ENCODE results near the gene LIPC. TPM values are rescaled to one million over a fixed set of nuclear protein-coding genes. Genes with fewer than 3 reads are reported as not detected.

LIPC gene
- total RNA-seq, 1 experiment from 2014 or later: not detected

DNA sequence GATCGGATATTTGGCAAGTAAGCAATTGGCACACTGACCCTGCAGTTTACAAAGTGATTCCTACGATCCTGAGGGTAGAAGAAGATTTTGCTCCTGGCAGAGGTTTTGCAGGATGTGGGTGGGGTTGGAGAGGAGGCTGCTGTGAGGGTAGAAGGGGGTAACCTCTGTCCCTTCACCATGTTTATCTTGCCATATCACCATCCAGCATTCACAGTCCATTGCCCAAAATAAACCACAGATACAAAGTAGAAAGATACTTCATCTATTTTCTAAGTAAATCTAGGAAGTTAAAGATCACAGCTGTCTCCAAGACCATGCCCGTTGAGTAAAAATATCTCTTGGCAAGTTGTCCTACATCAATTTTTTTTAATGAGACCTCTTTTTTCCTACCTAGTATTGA lies 51.6 kb downstream of the LIPC start:
- BruUV-seq (replicated peaks): no TSS peak
- POLR2A ChIA-PET: no interaction called here
- CTCF ChIA-PET: no interaction called here

DNA sequence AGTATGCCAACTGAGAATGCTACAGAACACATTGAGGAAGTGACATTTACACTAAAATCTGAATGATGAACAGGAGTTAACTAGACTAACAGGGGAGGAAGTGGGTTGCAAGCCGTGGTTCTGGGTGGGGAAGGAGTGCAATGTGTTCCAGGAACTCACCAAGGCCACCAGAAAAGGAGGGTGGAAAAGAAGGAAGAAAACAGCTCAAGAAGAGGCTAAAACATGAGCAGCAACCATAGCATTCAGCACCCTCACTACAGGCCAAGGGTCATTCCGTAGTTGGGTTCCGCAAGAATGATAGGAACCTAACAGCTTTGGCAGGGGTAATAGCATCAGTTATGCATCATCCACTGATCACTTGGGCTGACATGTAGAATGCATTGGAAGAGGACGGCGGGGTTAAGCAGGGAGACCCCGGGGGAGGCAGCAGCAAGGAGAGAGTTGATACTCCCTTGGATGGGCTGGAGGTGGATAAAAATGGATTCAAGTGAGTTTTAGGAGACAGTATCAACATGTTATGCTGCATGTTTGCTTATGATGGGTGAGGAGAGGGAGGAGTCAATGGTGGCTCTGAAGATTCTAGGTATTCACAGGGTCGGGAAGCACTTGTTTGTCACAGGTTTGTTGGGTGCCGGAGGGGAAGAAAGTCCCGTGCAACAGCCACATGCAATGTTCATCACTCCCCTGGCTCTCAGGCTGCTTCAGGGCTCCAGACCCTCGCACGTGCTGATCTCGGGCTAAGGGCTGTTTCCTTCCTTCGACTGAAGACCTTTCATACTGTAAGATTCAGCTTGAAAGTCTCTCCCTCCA lies 53.2 kb downstream of the LIPC start:
- no peak for DNase-seq (ENCODE audit: unreplicated experiment)
- no peak overlapping the region for H3K27ac Mint-ChIP-seq (ENCODE audit: low read depth, unreplicated experiment)

More for the DNA sequence above, 51.6 kb downstream of the LIPC start:
- TF ChIP-seq, protein P1, sequence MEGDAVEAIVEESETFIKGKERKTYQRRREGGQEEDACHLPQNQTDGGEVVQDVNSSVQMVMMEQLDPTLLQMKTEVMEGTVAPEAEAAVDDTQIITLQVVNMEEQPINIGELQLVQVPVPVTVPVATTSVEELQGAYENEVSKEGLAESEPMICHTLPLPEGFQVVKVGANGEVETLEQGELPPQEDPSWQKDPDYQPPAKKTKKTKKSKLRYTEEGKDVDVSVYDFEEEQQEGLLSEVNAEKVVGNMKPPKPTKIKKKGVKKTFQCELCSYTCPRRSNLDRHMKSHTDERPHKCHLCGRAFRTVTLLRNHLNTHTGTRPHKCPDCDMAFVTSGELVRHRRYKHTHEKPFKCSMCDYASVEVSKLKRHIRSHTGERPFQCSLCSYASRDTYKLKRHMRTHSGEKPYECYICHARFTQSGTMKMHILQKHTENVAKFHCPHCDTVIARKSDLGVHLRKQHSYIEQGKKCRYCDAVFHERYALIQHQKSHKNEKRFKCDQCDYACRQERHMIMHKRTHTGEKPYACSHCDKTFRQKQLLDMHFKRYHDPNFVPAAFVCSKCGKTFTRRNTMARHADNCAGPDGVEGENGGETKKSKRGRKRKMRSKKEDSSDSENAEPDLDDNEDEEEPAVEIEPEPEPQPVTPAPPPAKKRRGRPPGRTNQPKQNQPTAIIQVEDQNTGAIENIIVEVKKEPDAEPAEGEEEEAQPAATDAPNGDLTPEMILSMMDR (IDR thresholded peaks at IDR 0.05; ENCODE audit: unreplicated experiment): no peak
- H3K4me3 Mint-ChIP-seq (ENCODE audit: unreplicated experiment): no peak overlapping the region
- H3K27me3 Mint-ChIP-seq (ENCODE audit: insufficient read depth, unreplicated experiment): no peaks in the 10 kb centered on the region
- intact Hi-C loops (cut with micrococcal nuclease): no loop called here
- no peaks in the 10 kb centered on the region for H3K36me3 Mint-ChIP-seq (ENCODE audit: insufficient read depth, unreplicated experiment)
- no peak overlapping the region for H3K27ac Mint-ChIP-seq (ENCODE audit: low read depth, unreplicated experiment)
- H3K9me3 Mint-ChIP-seq (ENCODE audit: unreplicated experiment): no peaks in the 10 kb centered on the region
- H3K4me1 Mint-ChIP-seq (ENCODE audit: insufficient read depth, unreplicated experiment): no peaks in the 10 kb centered on the region
- DNase-seq (ENCODE audit: unreplicated experiment): no peak

DNA sequence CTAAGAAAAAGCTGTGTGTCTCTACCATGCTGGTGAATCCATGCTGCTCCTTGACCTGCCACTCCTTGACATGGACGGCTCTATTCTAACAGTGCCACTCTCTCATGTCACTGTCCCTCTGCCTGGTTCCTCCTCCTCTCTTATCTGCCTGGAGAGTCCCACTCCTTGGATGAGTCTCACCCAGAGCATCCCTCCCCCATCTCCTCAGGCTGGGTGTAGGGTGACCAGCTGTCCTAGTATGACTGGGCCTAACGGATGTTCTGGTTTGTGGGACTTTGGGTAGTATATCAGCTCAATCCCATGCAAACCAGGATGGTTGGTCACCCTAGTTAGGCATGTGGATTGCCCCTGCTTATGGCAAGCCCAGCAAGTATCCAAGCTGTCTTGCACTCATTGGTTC lies 54.3 kb downstream of the LIPC start:
- no peak overlapping the region for H3K27ac Mint-ChIP-seq (ENCODE audit: low read depth, unreplicated experiment)
- BruUV-seq (replicated peaks): no TSS peak
- intact Hi-C loops (cut with micrococcal nuclease): no loop called here
- DNase-seq (ENCODE audit: unreplicated experiment): no peak
- no peaks in the 10 kb centered on the region for H3K9me3 Mint-ChIP-seq (ENCODE audit: unreplicated experiment)
- TF ChIP-seq, protein P1 (IDR thresholded peaks at IDR 0.05; ENCODE audit: unreplicated experiment): no peak
- H3K36me3 Mint-ChIP-seq (ENCODE audit: insufficient read depth, unreplicated experiment): no peaks in the 10 kb centered on the region
- no peaks in the 10 kb centered on the region for H3K27me3 Mint-ChIP-seq (ENCODE audit: insufficient read depth, unreplicated experiment)
- CTCF ChIA-PET: no interaction called here
- peaks cover 4% of the 10 kb centered on the region for H3K4me1 Mint-ChIP-seq (ENCODE audit: insufficient read depth, unreplicated experiment)
- H3K4me3 Mint-ChIP-seq (ENCODE audit: unreplicated experiment): no peak overlapping the region
- POLR2A ChIA-PET: no interaction called here

More for the DNA sequence above, 53.2 kb downstream of the LIPC start:
- TF ChIP-seq, protein P1 (IDR thresholded peaks at IDR 0.05; ENCODE audit: unreplicated experiment): no peak
- CTCF ChIA-PET: interaction anchor here (0.7 kb wide), 1 partner anchor 490 kb away, joined by 3 read pairs; no protein-coding TSS in a partner anchor
- no peaks in the 10 kb centered on the region for H3K9me3 Mint-ChIP-seq (ENCODE audit: unreplicated experiment)
- intact Hi-C loops (cut with micrococcal nuclease): no loop called here
- BruUV-seq (replicated peaks): no TSS peak
- H3K27me3 Mint-ChIP-seq (ENCODE audit: insufficient read depth, unreplicated experiment): no peaks in the 10 kb centered on the region
- H3K4me3 Mint-ChIP-seq (ENCODE audit: unreplicated experiment): no peak overlapping the region
- H3K4me1 Mint-ChIP-seq (ENCODE audit: insufficient read depth, unreplicated experiment): no peaks in the 10 kb centered on the region
- H3K36me3 Mint-ChIP-seq (ENCODE audit: insufficient read depth, unreplicated experiment): no peaks in the 10 kb centered on the region
- POLR2A ChIA-PET: no interaction called here

DNA sequence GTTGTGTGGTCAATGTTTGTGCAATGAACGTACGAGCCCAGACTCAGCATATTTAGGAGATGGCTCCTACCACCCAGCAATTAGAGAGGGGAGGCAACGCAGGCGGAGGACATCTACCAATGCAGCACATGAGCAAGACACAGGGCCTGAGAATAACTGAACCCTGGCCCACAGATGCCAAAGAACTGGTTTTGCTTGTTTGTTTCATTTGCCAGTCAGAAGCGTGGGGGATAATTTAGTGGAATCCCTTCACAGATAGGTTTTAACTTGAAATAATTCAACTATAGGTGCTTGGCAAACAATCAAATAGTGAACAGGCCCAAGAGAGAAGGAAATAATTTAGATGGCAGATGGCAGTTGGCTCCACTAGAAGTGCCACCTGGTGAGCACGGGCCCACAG lies 54.8 kb downstream of the LIPC start:
- CTCF ChIA-PET: no interaction called here

More for the DNA sequence above, 54.8 kb downstream of the LIPC start:
- no peaks in the 10 kb centered on the region for H3K9me3 Mint-ChIP-seq (ENCODE audit: unreplicated experiment)
- H3K27me3 Mint-ChIP-seq (ENCODE audit: insufficient read depth, unreplicated experiment): no peaks in the 10 kb centered on the region
- intact Hi-C loops (cut with micrococcal nuclease): no loop called here
- DNase-seq (ENCODE audit: unreplicated experiment): no peak
- POLR2A ChIA-PET: no interaction called here
- H3K4me1 Mint-ChIP-seq (ENCODE audit: insufficient read depth, unreplicated experiment): peaks cover 9% of the 10 kb centered on the region
- H3K4me3 Mint-ChIP-seq (ENCODE audit: unreplicated experiment): no peak overlapping the region
- no peaks in the 10 kb centered on the region for H3K36me3 Mint-ChIP-seq (ENCODE audit: insufficient read depth, unreplicated experiment)
- no peak overlapping the region for H3K27ac Mint-ChIP-seq (ENCODE audit: low read depth, unreplicated experiment)
- TF ChIP-seq, protein P1 (IDR thresholded peaks at IDR 0.05; ENCODE audit: unreplicated experiment): no peak
- BruUV-seq (replicated peaks): no TSS peak

All from MCF 10A (cell line).